ENCODE data around the gene MAPK1.

- TF ChIP-seq EZH2 (IDR thresholded peaks at IDR 0.05): no peak
- TF ChIP-seq POLR2AphosphoS5 (IDR thresholded peaks at IDR 0.05; ENCODE audit: borderline replicate concordance, low read depth, low read length): no peak
Observed at GRCh38 chr22:21753374-21754111, 113.9 kb downstream of the MAPK1 start.

Data from SK-N-MC (cell line).